GM19395 (cell line): ENCODE measurements around the gene ENDOD1.
"Not testable (repeated sequence)": the region's sequence is repeated elsewhere in the genome, so short reads cannot be mapped to it uniquely, and the experiment has no call there.

Experiments
- ATAC-seq: cut with Tn5 transposase; IDR thresholded peaks from one replicate; pipeline ENCODE4 v1.9.1; 2021; ENCODE audit warnings: mild to moderate bottlenecking, moderate library complexity; ENCODE audit not compliant: unreplicated experiment

Gene ENDOD1

DNA sequence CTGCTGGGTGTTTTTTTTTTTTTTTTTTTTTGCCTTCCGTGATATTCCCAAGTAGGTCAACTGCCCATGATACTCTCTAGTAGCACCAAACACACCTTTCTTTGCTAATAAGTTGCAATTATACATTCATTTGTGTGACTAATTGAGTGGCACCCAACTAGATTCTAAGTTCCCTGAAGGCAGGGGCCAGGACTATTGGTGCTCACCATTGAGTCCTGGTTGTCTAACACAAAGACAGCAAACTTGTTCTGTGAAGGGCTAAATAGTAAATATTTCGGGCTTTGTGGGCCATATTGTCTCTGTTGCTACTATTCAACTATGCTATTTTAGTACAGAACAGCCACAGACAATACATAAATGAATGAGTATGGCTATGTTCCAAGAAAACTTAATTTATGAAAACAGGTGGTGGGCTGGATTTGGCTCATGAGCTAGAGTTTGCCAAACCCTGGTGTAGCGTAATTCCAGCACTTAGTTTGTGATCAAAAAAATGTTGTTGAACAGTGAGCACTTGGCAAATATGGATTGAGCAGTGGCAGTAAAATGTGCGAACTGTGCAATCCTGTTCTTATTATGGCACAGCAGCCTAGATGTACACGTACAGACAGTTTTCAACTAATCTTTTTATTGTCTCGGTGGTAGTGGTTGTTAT lies 11.3 kb downstream of the ENDOD1 start:
- ATAC-seq, result no peak

- no peak for ATAC-seq
Observed at GRCh38 chr11:95101935-95102334, 12.3 kb downstream of the ENDOD1 start.

DNA sequence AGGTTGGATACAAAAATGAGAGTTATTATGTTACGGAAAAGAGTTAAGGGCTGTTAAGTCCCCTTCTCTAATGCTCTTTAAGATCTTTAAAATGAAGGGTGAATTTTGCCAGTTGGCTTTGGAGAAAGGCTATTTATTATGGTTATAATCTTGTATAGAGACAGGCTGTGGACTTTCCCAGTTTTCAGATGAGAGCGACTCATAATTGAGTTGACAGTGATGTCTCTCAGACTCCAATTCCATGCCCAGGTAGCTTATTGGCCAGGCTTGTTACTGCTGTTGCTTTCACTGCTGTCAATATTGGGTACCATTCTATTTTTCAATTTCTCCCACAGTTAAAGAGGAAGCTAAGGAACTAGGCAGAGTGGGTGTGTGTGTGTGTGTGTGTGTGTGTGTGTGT lies 13.1 kb downstream of the ENDOD1 start:
- ATAC-seq, result no peak

GRCh38 chr11:95103701-95104100 lies 14.1 kb downstream of the ENDOD1 start:
- no peak for ATAC-seq

DNA sequence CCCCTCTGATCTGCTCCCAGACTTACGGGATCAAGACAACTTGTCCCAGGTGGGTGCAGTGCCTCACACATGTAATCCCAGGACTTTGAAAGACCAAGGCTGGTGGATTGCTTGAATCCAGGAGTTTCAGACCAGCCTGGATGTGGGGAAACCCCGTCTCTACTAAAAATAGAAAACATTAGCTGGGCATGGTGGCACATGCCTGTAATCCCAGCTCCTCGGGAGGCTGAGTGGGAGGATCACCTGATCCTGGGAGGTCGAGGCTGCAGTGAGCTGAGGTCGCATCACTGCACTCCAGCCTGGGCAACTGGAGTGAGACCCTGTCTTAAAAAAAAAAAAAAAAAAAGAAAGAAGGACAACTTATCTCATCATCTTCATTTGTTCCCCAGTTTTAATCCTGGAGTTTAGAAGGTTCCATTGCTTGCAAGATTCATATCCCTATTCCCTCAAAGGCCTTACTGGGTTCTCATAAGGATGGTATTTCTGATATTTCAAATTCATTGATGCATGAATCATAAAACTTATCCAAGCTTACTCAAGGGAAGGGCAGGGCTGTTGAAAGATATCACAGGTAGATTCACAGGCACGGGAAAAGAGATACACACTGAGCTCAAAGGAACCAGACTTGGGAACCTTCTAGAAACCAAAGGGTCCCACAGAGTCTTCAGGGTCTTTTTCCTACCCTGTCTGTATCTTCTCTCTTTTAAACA lies 14.6 kb downstream of the ENDOD1 start:
- ATAC-seq, result no peak

- no peak for ATAC-seq
Observed at GRCh38 chr11:95104856-95105255, 15.2 kb downstream of the ENDOD1 start.

DNA sequence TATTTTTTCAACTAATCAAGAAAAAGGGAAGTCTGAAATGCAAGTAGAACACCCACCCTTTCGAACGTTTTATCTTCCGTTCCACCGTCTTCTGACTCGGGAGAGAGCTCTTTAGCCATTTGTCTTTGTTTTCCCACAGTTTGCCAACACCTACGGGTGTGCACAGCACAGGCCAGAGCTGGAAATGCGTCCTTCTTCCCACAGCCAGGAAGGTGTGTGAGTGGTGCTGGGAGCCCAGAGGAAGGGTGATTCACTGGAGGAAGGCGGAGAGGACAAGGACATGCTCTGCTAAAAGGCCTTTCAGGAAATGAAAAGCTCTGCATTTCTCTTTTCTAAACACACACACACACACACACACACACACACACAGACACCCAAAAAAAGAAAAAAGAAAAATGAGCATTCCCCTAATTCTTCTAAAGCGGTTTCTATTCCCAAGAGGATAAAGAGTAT lies 18.5 kb downstream of the ENDOD1 start:
- no peak for ATAC-seq

GRCh38 chr11:95108671-95109551 lies 19.3 kb downstream of the ENDOD1 start:
- ATAC-seq, result no peak

- ATAC-seq, result not testable (repeated sequence)
Observed at GRCh38 chr11:95111471-95111870, 21.8 kb downstream of the ENDOD1 start.

DNA sequence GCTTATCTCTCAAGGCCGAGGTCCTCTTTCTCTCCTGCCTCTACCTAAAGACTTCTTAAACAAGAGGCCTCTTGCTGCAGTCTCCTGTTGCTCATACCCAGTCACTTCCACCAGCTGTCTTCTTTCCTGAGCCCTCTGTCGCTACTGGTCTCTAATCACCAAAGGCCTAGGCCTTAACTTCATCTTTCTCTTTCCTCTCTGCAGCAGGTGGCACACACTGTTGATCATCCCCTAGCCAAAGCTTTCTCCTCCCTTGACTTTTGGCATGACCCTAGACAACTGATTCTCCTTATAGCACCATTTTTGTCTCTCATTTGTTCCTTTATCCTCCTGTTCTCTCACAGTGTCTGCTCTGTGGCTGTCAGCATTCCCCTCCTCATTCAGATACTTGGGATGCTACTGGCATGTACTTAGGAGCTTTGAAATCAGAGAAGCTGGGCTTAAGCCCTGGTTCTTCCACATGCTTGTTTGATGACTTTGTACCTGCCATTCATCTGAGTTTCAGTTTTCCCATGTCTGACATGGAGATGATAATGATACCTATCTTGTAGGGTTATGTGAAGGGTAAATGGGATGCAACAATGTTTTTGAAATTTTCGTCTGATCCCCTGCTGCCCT lies 22.4 kb downstream of the ENDOD1 start:
- no peak for ATAC-seq

- ATAC-seq, result no peak
Observed at GRCh38 chr11:95115597-95115996, 26.0 kb downstream of the ENDOD1 start.

DNA sequence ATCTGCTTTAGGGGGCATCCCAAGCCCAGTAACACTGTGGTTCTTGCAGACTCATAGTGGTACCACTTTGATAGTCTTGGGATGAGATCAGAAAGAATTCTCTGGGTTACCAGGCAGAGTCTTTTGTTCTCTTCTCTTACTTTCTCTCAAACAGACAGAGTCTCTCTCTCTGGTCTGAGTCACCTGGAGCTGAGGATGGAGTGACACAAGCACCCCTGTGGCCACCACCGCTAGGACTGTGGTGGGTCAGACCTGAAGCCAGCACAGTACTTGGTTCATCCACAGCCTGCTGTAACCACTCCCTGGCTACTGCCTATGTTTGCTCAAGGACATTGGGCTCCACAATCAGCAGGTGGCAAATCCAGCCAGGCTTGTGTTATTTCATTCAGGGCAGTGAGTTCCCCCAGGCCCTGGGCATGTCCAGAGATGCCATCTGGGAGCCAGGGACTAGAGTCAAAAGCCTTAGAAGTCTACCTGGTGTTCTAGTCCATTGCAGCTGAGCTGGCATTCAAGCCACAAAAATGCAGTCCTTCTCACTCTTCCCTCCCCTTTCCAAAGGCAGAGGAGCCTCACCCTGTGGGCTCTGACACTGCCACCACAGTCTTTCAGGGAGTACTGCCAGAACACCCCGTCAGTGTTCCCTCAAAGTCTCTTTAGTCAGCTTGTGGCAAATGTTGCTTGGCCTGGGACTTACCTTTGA lies 29.9 kb downstream of the ENDOD1 start:
- no peak for ATAC-seq

GRCh38 chr11:95121698-95122097 lies 32.1 kb downstream of the ENDOD1 start:
- ATAC-seq, result no peak

- ATAC-seq, result no peak
Observed at GRCh38 chr11:95123556-95123955, 33.9 kb downstream of the ENDOD1 start.

GRCh38 chr11:95128602-95129001 lies 39.0 kb downstream of the ENDOD1 start:
- ATAC-seq, result no peak

- no peak for ATAC-seq
Observed at GRCh38 chr11:95132956-95133355, 43.3 kb downstream of the ENDOD1 start.

DNA sequence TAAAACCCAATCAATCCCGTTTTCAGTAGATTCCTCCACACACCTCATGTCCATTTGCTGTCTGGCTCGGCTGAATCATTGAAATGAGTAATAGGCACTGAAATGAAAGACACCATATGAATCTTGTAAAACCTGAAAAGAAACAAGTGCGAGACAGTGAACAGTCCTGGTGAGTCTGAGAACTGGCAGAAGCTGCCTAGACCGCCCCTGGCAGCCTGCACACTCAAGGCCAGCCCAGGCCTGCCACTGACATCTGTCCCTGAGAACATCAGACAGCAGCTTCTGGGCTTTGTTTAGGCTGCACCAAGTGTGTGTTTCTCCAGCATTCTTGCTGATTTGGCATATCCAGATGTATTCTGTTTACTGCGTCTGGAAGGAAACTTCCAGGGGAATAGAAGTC lies 44.8 kb downstream of the ENDOD1 start:
- no peak for ATAC-seq

DNA sequence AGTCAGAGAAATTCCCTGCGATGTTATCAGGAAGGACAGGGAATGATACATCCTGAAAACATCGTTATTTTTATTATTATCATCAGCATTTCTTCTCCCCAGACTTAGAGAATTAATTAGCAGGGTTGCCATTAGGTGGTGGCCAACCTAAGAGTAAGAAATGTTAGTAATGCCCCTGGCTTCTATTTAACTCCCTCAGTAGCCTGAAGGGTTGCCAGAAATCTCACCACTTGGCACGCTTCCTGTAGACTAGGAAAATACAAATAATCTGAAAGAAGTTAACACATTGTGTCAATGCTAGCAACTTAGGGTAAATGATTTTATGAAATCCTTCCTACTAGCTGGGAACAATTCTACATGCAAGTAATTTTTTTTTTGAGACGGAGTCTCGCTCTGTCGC lies 45.5 kb downstream of the ENDOD1 start:
- no peak for ATAC-seq

GRCh38 chr11:95135880-95136279 lies 46.2 kb downstream of the ENDOD1 start:
- no peak for ATAC-seq

DNA sequence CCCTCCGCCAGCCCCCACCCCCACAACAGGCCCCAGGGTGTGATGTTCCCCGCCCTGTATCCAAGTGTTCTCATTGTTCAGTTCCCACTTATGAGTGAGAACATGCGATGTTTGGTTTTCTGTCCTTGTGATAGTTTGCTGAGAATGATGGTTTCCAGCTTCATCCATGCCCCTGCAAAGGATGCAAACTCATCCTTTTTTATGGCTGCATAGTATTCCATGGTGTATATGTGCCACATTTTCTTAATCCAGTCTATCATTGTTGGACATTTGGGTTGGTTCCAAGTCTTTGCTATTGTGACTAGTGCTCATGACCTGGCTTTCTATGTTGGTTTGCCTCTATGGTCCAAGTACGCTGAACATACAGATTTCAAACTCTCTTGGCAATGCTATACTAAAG lies 47.1 kb downstream of the ENDOD1 start:
- not testable (repeated sequence) for ATAC-seq

DNA sequence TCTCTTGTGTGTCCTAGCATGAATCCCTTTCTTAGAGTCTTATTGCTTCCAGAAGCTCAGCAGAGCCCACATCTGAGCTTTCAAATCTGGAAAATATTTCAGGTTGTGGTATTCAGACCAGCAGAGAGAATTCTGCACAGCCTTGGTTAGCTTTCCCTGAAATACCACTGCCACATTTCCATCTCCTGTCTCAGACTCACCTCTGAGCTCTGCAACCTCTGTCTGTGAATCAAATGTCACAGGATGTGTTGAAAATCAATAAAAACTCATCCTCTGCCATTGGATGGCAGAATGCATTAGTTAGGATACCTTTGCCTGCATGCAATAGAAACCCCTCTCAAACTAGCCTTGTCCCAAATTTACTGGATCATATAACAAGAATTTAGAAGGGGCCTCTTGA lies 47.7 kb downstream of the ENDOD1 start:
- no peak for ATAC-seq
